ENCODE data around the gene COX19. TPM values are rescaled to one million over a fixed set of nuclear protein-coding genes. Genes with fewer than 3 reads are reported as not detected.

COX19 gene
- total and polyA plus RNA-seq, 2 donors from 2014 or later: 4.8 to 14.7 TPM

DNA sequence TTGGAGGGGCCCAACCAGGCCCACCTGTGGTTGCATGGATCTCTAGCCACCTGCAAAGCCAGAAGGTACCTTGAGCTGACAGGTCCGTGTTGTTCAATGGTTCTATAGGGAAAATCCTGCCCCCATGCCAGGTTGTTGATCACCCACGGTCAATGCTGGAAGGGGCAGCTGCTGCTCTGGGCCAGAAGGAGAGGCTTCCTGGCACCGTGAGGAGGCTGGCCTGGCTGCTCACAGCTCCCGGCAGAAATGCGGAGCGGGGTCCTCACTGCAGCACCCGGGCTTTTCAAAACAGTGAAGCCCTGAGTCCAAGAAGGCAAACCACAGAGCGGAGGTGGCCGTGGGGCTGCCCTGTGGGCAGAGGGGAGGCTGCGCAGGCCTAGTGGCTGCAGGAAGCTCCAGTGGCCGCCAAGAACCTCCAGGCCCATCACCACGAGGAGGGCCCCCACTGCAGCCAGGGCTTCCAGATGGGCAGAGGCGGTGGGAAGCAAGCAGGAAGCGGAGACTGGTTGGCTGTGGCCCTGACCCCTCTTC, 44.0 kb upstream of the COX19 start:
- Histone ChIP-seq H3K27me3 (ENCODE audit: control insufficient read depth, insufficient read depth, low read length) (no peaks in the 10 kb centered on the region), H3K36me3 (ENCODE audit: control insufficient read depth in 2 of 3, insufficient read depth in 3 of 3, low read length in 3 of 3) (peaks cover 0 to 2% (median 0%) of the 10 kb centered on the region in 3 donors), H3K9ac (ENCODE audit: low read length in 3 of 3) (no peak overlapping the region), H3K27ac (ENCODE audit: low read depth in 2 of 2, low read length in 2 of 2) (no peak overlapping the region), H3K4me1 (ENCODE audit: control insufficient read depth in 2 of 3, insufficient read depth in 2 of 3, low read depth in 1 of 3, low read length in 3 of 3) (peaks cover 0 to 6% (median 4%) of the 10 kb centered on the region in 3 donors), H3K9me3 (ENCODE audit: control insufficient read depth in 2 of 3, insufficient read depth in 1 of 3, low read length in 3 of 3) (no peaks in the 10 kb centered on the region), H3K4me3 (ENCODE audit: low read length in 3 of 3) (no peak overlapping the region)
- DNase-seq (peak in 1 of 5 donors; percentile 63), FAIRE-seq (no peak)
- intact Hi-C loops (cut with DNase I): no loop called here
- no peak for TF ChIP-seq CTCF (IDR thresholded peaks at IDR 0.05; ENCODE audit: borderline replicate concordance, extremely low read depth, insufficient read depth)

DNA sequence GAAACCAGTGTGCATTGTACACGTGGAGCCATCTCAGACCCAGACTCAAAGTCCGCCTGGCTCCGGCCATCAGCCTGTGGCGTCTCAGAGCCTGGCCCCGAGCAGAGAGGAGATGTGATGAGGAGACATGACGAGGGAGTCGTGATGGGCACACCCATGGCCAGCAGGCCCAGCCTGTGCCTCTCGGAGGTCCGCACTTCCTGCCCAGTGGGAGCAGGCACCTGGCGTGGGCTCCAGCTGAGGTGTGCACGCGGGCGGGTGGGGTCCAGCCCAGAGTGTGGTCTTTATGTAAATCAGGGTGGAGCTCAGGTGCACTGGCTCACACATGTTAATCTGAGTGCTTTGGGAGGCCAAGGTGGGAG, 43.0 kb upstream of the COX19 start:
- DNase-seq: peak in 1 of 5 donors; percentile 65
- Histone ChIP-seq H3K9me3 (ENCODE audit: control insufficient read depth in 2 of 3, insufficient read depth in 1 of 3, low read length in 3 of 3) (no peaks in the 10 kb centered on the region), H3K9ac (ENCODE audit: low read length in 3 of 3) (no peak overlapping the region), H3K27me3 (ENCODE audit: control insufficient read depth, insufficient read depth, low read length) (no peaks in the 10 kb centered on the region), H3K27ac (ENCODE audit: low read depth in 2 of 2, low read length in 2 of 2) (no peak overlapping the region), H3K4me1 (ENCODE audit: control insufficient read depth in 2 of 3, insufficient read depth in 2 of 3, low read depth in 1 of 3, low read length in 3 of 3) (peaks cover 0 to 6% (median 4%) of the 10 kb centered on the region in 3 donors), H3K4me3 (ENCODE audit: low read length in 3 of 3) (no peak overlapping the region), H3K36me3 (ENCODE audit: control insufficient read depth in 2 of 3, insufficient read depth in 3 of 3, low read length in 3 of 3) (peaks cover 0 to 2% (median 0%) of the 10 kb centered on the region in 3 donors)
- intact Hi-C loops (cut with DNase I): no loop called here
- no peak for FAIRE-seq
- no peak for TF ChIP-seq CTCF (IDR thresholded peaks at IDR 0.05; ENCODE audit: borderline replicate concordance, extremely low read depth, insufficient read depth)

DNA sequence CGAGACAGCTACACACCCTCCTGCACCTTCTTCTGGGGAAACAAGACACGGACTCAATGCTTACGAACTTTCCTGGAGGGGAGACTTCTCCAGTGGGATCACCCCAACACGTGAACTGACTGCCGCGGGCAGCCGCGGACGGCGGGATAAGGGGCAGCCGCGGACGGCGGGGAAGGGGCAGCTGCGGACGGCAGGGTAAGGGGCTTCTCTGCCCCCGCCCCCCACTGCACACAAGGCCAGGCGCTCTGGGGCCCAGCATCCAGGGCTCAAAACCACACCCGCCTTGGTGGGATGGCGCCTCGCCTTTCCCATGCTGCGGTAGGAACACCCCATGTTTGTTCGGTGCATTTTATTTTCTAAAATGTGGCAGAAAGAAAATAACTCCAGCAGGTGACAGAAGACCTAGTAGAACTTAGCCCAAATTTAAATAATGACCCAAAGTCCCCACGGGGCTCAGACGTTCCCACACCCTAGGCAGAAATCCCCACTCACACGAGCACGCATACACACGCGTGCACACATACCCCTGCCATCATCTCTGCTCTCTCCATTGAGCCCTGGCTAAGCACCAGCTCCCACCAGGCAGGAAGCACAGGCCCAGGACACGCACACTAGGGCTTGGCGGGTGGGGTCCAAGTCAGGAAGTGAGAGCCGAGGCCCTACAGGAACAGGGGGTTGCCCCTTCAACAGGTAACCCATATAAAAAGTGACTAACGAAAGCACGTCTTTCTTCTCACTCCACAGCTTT, 42.4 kb upstream of the COX19 start:
- Histone ChIP-seq H3K27ac (ENCODE audit: low read depth in 2 of 2, low read length in 2 of 2) (no peak overlapping the region), H3K36me3 (ENCODE audit: control insufficient read depth in 2 of 3, insufficient read depth in 3 of 3, low read length in 3 of 3) (peaks cover 0 to 2% (median 0%) of the 10 kb centered on the region in 3 donors), H3K9me3 (ENCODE audit: control insufficient read depth in 2 of 3, insufficient read depth in 1 of 3, low read length in 3 of 3) (no peaks in the 10 kb centered on the region), H3K27me3 (ENCODE audit: control insufficient read depth, insufficient read depth, low read length) (no peaks in the 10 kb centered on the region), H3K4me1 (ENCODE audit: control insufficient read depth in 2 of 3, insufficient read depth in 2 of 3, low read depth in 1 of 3, low read length in 3 of 3) (peaks cover 0 to 6% (median 4%) of the 10 kb centered on the region in 3 donors), H3K9ac (ENCODE audit: low read length in 3 of 3) (no peak overlapping the region), H3K4me3 (ENCODE audit: low read length in 3 of 3) (no peak overlapping the region)
- TF ChIP-seq CTCF (IDR thresholded peaks at IDR 0.05; ENCODE audit: borderline replicate concordance, extremely low read depth, insufficient read depth): no peak
- DNase-seq (peak in 1 of 5 donors; percentile 61), FAIRE-seq (no peak)
- intact Hi-C loops (cut with DNase I): no loop called here

Measured in kidney (tissue), 14 donors.